ENCODE results near the gene AP1AR.

DNA sequence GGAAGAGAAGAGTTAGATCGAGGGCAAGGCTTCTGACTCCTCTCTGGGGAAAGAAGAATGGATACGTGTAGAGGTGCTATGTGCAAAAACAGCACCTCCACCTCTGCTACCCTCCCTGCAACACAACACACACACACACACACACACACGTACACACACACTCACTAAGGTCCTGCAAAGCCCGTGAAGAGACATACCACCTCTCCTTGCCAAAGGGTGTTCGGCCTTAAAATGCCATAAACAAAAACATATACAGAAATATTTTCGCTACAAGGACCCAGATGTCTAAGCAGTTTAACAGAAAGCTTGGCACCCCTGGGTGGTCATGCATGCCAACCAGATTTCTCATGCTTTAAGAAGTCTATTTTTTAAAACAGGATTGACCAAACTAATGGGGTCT lies 52.6 kb downstream of the AP1AR start:
- TF ChIP-seq, protein P1, sequence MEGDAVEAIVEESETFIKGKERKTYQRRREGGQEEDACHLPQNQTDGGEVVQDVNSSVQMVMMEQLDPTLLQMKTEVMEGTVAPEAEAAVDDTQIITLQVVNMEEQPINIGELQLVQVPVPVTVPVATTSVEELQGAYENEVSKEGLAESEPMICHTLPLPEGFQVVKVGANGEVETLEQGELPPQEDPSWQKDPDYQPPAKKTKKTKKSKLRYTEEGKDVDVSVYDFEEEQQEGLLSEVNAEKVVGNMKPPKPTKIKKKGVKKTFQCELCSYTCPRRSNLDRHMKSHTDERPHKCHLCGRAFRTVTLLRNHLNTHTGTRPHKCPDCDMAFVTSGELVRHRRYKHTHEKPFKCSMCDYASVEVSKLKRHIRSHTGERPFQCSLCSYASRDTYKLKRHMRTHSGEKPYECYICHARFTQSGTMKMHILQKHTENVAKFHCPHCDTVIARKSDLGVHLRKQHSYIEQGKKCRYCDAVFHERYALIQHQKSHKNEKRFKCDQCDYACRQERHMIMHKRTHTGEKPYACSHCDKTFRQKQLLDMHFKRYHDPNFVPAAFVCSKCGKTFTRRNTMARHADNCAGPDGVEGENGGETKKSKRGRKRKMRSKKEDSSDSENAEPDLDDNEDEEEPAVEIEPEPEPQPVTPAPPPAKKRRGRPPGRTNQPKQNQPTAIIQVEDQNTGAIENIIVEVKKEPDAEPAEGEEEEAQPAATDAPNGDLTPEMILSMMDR (IDR thresholded peaks at IDR 0.05; ENCODE audit: insufficient read depth, low read depth, low read length): no peak
- no peak for TF ChIP-seq EZH2 (IDR thresholded peaks at IDR 0.05; ENCODE audit: insufficient read depth, low read length)
